ENCODE data around the gene KEL. TPM values are rescaled to one million over a fixed set of nuclear protein-coding genes. Genes with fewer than 3 reads are reported as not detected.

The KEL gene
- total and polyA plus RNA-seq, 2 donors (not counting 3 experiments of a cell fraction or from before 2014, with no cell fraction given), result 0.30 to 1.2 TPM

DNA sequence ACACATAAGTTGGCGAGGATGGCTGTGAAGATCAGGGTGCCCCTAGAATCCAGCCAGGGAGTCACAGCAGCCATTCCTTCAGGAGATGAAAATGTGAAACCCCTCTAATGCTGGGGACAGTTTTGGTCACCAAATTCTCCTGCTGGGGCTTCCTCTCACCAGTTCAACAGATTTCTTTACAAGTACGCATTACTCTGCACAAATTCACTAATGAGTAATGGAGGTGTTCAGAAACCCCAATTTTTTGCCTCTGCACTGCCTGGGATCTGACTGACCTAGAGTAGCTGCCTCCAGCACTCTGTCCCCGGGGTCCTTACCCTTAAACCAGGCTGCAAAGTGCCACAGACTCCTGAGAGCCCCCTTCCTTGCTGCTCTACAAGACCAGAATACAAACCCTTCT lies 44.7 kb downstream of the KEL start:
- no peak overlapping the region for H2AFZ ChIP-seq (ENCODE audit: low read depth, low read length)
- intact Hi-C loops (cut with micrococcal nuclease) (no loop called here), dilution Hi-C loops (cut with MboI; ENCODE audit: extremely low pct_ligation_motif_present, low sequenced_read_pairs) (no loop called here)
- no peak overlapping the region for H3K4me2 ChIP-seq (ENCODE audit: insufficient read depth, low read length)
- no peaks in the 10 kb centered on the region for H3K9me1 ChIP-seq (replicated peaks; ENCODE audit: control insufficient read depth, extremely low read depth, insufficient read depth, low read length)
- no peaks in the 10 kb centered on the region for H3K79me2 ChIP-seq (ENCODE audit: control insufficient read depth, insufficient read depth, low read length)
- H3K9ac ChIP-seq (replicated peaks; ENCODE audit: extremely low read depth, insufficient read depth, low read length), result no peak overlapping the region
- no peak for DNase-seq (ENCODE audit: low read depth, low spot score)
- ChIA-PET POLR2A (no interaction called here), CTCF (no interaction called here)
- H3K27ac ChIP-seq (ENCODE audit: insufficient read depth, low read depth, low read length), result no peak overlapping the region
- H3K4me3 ChIP-seq (replicated peaks in 1 of 3; ENCODE audit: insufficient read depth in 1 of 3, low read depth in 1 of 3, low read length in 3 of 3), result no peak overlapping the region
- peaks cover 2% of the 10 kb centered on the region for H4K20me1 ChIP-seq (replicated peaks; ENCODE audit: control insufficient read depth, extremely low read depth, insufficient read depth, low read length)
- BruUV-seq (replicated peaks), result no TSS peak
- H3K27me3 ChIP-seq (ENCODE audit: control insufficient read depth in 2 of 2, insufficient read depth in 2 of 2, low read length in 2 of 2), result peaks cover 0 to 2% of the 10 kb centered on the region in 2 experiments
- FAIRE-seq, result no peak
- H3K4me1 ChIP-seq (ENCODE audit: control insufficient read depth, extremely low read depth, insufficient read depth, low read length), result no peaks in the 10 kb centered on the region
- no peaks in the 10 kb centered on the region for H3K36me3 ChIP-seq (ENCODE audit: control insufficient read depth in 2 of 2, extremely low read depth in 1 of 2, insufficient read depth in 2 of 2, low read length in 2 of 2)
- no peaks in the 10 kb centered on the region for H3K9me3 ChIP-seq (replicated peaks; ENCODE audit: control insufficient read depth, insufficient read depth, low read length)
- TF ChIP-seq GATA2 (IDR thresholded peaks at IDR 0.05; ENCODE audit: insufficient read depth, insufficient read length, low read depth, low read length) (no peak), FOS (IDR thresholded peaks at IDR 0.05; ENCODE audit: borderline replicate concordance, insufficient read depth, low read length) (no peak), CTCF (IDR thresholded peaks at IDR 0.05; ENCODE audit: extremely low read depth in 1 of 2, insufficient read depth in 1 of 2, low read depth in 1 of 2, low read length in 2 of 2) (no peak), EZH2 (IDR thresholded peaks at IDR 0.05; ENCODE audit: borderline replicate concordance, low read depth, low read length, severe bottlenecking) (no peak), MAX (IDR thresholded peaks at IDR 0.05; ENCODE audit: insufficient read depth, insufficient read length) (no peak), POLR2A (IDR thresholded peaks at IDR 0.05; ENCODE audit: low read depth, low read length) (no peak), MYC (IDR thresholded peaks at IDR 0.05; ENCODE audit: low read depth, low read length) (no peak), POLR2AphosphoS5 (IDR thresholded peaks at IDR 0.05; ENCODE audit: insufficient read depth, low read depth, low read length) (no peak), JUN (IDR thresholded peaks at IDR 0.05; ENCODE audit: borderline replicate concordance, insufficient read depth, insufficient read length, low read depth) (no peak)
